Measurements from ENCODE around the gene IMPA2. TPM values are rescaled to one million over a fixed set of nuclear protein-coding genes. Genes with fewer than 3 reads are reported as not detected.
"Not testable (repeated sequence)": the region's sequence is repeated elsewhere in the genome, so short reads cannot be mapped to it uniquely, and the experiment has no call there.

The IMPA2 gene
- total RNA-seq, 1 donor from 2014 or later = 24.1 TPM

DNA sequence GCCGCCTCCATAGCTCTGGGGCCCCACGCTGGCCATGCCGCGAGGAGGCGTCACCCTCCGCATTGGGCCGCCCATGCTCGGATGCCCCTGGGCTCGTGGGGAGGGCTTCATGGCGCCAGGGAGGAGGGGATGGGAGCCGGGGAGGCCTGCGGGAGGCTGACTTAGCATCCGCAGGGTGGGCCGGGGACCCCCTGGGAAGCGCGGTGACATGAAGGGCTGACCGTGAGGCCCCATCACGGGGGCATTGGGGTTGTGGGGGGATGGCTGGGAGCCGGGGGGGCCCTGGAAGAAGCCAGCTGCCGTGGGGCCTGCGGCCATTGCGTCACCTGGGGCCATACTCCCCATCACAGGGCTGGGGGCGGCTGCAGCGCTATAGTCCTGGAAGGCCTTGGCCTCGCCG lies 86.4 kb downstream of the IMPA2 start:
- Mint-ChIP-seq H3K4me3 (ENCODE audit: unreplicated experiment) (no peak overlapping the region), H3K4me1 (ENCODE audit: unreplicated experiment) (no peaks in the 10 kb centered on the region), H3K36me3 (ENCODE audit: low read depth, unreplicated experiment) (peaks cover 5% of the 10 kb centered on the region), H3K27ac (ENCODE audit: unreplicated experiment) (no peak overlapping the region), H3K27me3 (ENCODE audit: unreplicated experiment) (peaks cover 3% of the 10 kb centered on the region), H3K9me3 (ENCODE audit: unreplicated experiment) (no peaks in the 10 kb centered on the region)
- TF ChIP-seq, protein P1, sequence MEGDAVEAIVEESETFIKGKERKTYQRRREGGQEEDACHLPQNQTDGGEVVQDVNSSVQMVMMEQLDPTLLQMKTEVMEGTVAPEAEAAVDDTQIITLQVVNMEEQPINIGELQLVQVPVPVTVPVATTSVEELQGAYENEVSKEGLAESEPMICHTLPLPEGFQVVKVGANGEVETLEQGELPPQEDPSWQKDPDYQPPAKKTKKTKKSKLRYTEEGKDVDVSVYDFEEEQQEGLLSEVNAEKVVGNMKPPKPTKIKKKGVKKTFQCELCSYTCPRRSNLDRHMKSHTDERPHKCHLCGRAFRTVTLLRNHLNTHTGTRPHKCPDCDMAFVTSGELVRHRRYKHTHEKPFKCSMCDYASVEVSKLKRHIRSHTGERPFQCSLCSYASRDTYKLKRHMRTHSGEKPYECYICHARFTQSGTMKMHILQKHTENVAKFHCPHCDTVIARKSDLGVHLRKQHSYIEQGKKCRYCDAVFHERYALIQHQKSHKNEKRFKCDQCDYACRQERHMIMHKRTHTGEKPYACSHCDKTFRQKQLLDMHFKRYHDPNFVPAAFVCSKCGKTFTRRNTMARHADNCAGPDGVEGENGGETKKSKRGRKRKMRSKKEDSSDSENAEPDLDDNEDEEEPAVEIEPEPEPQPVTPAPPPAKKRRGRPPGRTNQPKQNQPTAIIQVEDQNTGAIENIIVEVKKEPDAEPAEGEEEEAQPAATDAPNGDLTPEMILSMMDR (IDR thresholded peaks at IDR 0.05; ENCODE audit: unreplicated experiment) = no peak
- no peak for DNase-seq (ENCODE audit: low spot score)

DNA sequence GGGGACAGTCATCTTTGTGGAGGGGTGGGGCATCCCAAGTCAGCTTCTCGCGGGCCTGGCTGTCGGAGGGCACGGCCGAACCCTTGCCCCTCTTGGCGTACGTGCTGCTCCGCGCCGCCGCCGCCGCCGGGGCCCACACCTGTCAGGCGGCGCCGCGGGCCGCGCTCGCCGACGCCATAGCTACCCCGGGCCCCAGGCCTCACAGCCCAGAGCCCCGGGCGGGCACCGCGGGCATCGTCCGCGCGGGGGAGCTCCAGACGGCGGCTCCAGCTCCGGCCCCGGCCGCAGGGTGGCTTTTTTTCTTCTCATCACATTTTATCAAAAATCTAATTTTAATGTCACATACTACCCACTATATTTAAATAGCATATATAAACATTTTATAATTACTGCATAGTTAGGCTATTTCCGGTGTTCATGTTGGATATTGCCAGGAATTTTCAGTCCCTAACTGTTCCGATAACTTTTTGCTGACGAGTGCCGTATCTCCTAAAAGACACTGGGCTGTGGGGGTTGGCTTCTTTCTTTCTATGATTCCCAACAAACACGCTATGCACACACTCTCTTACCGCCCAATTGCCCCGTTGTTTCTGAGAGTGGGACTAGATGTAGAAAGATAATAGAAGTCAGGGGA lies 87.1 kb downstream of the IMPA2 start:
- H3K4me1 Mint-ChIP-seq (ENCODE audit: unreplicated experiment); DNase-seq (ENCODE audit: low spot score); H3K27me3 Mint-ChIP-seq (ENCODE audit: unreplicated experiment); H3K36me3 Mint-ChIP-seq (ENCODE audit: low read depth, unreplicated experiment); H3K9me3 Mint-ChIP-seq (ENCODE audit: unreplicated experiment); H3K27ac Mint-ChIP-seq (ENCODE audit: unreplicated experiment); H3K4me3 Mint-ChIP-seq (ENCODE audit: unreplicated experiment): not testable (repeated sequence)

DNA sequence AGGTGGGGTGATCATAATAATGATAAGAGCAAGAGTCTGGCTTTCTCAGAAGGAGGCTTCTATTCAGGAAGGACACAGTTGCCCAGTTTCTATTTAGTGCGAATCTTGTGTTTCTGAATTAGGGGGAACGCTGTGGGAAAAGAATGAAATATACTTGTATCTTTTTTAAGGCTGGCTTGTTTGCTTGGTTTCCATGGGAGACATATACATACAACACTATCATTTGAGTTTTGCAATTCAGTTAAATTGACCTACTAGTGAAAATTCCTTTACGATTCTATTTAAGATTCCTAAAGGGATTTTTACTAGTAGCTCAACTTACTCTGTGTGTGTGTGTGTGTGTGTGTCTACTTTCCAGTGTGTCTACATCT lies 87.6 kb downstream of the IMPA2 start:
- Mint-ChIP-seq H3K27ac (ENCODE audit: unreplicated experiment) (no peak overlapping the region), H3K36me3 (ENCODE audit: low read depth, unreplicated experiment) (no peaks in the 10 kb centered on the region), H3K4me1 (ENCODE audit: unreplicated experiment) (no peaks in the 10 kb centered on the region), H3K4me3 (ENCODE audit: unreplicated experiment) (no peak overlapping the region), H3K27me3 (ENCODE audit: unreplicated experiment) (peaks cover 1% of the 10 kb centered on the region), H3K9me3 (ENCODE audit: unreplicated experiment) (no peaks in the 10 kb centered on the region)
- no peak for DNase-seq (ENCODE audit: low spot score)
- TF ChIP-seq, protein P1 (IDR thresholded peaks at IDR 0.05; ENCODE audit: unreplicated experiment) = no peak

DNA sequence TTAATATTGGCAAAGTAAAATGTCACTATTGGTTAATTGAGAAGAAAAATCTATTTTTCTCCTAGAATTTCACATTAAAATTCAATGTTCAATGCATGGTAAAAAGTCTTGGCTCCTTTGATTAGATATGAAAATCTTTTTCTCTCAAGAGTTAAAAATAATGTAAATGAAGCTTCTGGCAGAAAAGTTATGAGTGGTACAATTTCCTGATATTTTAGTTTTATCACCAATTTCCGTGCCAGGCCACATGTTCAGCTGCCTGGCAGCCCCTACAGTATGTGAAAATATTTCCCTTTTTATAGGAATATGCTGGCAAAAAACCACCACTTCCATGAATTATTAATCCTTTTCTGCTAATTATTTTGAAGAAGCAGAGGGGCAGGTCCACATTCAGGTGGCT lies 89.8 kb downstream of the IMPA2 start:
- not testable (repeated sequence) for H3K9me3 Mint-ChIP-seq (ENCODE audit: unreplicated experiment); H3K4me3 Mint-ChIP-seq (ENCODE audit: unreplicated experiment); DNase-seq (ENCODE audit: low spot score); H3K4me1 Mint-ChIP-seq (ENCODE audit: unreplicated experiment); H3K27ac Mint-ChIP-seq (ENCODE audit: unreplicated experiment); H3K27me3 Mint-ChIP-seq (ENCODE audit: unreplicated experiment); H3K36me3 Mint-ChIP-seq (ENCODE audit: low read depth, unreplicated experiment)

DNA sequence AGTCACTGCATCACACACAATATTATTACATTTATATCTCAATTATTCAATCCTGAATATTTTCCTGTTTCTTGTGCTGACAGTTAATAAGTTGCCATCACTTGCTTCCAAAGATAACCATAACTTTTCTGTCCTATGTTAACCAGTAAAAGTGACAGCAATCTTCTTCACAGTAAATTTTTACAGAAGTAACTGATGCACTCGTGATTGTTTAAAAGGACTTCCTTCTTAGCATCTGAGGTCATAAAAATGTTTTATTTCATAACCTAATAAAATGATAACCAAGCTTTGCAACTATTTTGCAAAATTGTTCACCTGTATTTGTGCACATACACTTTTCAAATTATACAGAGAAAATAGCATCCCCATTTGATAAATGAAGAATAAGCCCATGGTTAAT lies 91.7 kb downstream of the IMPA2 start:
- H3K27me3 Mint-ChIP-seq (ENCODE audit: unreplicated experiment) = peaks cover 1% of the 10 kb centered on the region
- H3K27ac Mint-ChIP-seq (ENCODE audit: unreplicated experiment) = no peak overlapping the region
- no peak for DNase-seq (ENCODE audit: low spot score)
- no peaks in the 10 kb centered on the region for H3K4me1 Mint-ChIP-seq (ENCODE audit: unreplicated experiment)
- no peak overlapping the region for H3K4me3 Mint-ChIP-seq (ENCODE audit: unreplicated experiment)
- no peaks in the 10 kb centered on the region for H3K9me3 Mint-ChIP-seq (ENCODE audit: unreplicated experiment)
- H3K36me3 Mint-ChIP-seq (ENCODE audit: low read depth, unreplicated experiment) = no peaks in the 10 kb centered on the region
- TF ChIP-seq, protein P1 (IDR thresholded peaks at IDR 0.05; ENCODE audit: unreplicated experiment) = no peak

DNA sequence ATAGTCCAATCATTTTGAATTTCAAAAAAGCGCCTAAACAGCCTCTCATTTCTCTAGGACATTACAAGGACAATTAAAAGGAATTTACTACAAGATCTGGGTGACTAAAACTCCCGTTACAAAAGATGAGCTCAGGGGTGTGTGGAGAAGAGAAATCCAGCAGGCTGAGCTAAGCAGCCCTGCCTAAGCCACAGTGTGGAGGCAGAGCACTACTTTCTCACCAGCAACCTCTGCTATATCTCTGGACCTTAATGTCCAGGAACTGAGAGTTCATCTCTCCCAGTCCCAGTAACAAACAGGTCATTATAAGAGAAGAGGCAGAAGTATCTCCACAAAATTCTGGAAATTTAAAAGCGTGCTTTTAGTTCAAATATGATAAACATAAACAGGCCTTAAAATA lies 93.4 kb downstream of the IMPA2 start:
- H3K4me1 Mint-ChIP-seq (ENCODE audit: unreplicated experiment) = no peaks in the 10 kb centered on the region
- TF ChIP-seq, protein P1 (IDR thresholded peaks at IDR 0.05; ENCODE audit: unreplicated experiment) = no peak
- no peak for DNase-seq (ENCODE audit: low spot score)
- H3K36me3 Mint-ChIP-seq (ENCODE audit: low read depth, unreplicated experiment) = no peaks in the 10 kb centered on the region
- H3K4me3 Mint-ChIP-seq (ENCODE audit: unreplicated experiment) = no peak overlapping the region
- no peaks in the 10 kb centered on the region for H3K9me3 Mint-ChIP-seq (ENCODE audit: unreplicated experiment)
- H3K27me3 Mint-ChIP-seq (ENCODE audit: unreplicated experiment) = no peaks in the 10 kb centered on the region
- H3K27ac Mint-ChIP-seq (ENCODE audit: unreplicated experiment) = no peak overlapping the region

Data from endothelial cell (in vitro differentiated cells).